ENCODE measurements around the gene DBR1. TPM values are rescaled to one million over a fixed set of nuclear protein-coding genes. Genes with fewer than 3 reads are reported as not detected.

The DBR1 gene
- total and polyA plus RNA-seq, 2 of the 13 experiments (the other 11 are each of a cell fraction or from before 2014, with no cell fraction given) = 6.4 to 16.7 TPM

DNA sequence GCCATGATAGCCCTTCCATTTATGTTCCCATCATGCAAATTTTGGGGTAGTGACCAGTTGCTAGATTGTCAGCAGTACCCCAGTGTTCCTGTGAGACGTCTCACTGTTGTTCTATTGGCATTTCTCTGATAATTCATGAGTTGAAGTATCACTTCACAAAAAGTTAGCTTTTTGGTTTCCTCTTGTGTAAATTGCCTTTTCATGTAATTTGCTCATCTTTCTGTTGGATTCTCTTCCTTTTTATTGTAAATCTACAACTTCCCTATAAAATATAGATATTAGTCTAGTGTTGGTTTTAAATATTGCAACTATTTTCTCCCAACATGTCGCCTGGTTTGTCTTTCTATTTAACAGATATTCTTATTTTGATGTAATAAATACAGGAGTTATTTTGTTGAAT lies 35.0 kb downstream of the DBR1 start (continued):
- TF ChIP-seq, protein P1, sequence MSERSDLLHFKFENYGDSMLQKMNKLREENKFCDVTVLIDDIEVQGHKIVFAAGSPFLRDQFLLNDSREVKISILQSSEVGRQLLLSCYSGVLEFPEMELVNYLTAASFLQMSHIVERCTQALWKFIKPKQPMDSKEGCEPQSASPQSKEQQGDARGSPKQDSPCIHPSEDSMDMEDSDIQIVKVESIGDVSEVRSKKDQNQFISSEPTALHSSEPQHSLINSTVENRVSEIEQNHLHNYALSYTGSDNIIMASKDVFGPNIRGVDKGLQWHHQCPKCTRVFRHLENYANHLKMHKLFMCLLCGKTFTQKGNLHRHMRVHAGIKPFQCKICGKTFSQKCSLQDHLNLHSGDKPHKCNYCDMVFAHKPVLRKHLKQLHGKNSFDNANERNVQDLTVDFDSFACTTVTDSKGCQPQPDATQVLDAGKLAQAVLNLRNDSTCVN (CRISPR knock-in tag; IDR thresholded peaks at IDR 0.05; ENCODE audit: borderline replicate concordance) = no peak
- TF ChIP-seq, protein P2, sequence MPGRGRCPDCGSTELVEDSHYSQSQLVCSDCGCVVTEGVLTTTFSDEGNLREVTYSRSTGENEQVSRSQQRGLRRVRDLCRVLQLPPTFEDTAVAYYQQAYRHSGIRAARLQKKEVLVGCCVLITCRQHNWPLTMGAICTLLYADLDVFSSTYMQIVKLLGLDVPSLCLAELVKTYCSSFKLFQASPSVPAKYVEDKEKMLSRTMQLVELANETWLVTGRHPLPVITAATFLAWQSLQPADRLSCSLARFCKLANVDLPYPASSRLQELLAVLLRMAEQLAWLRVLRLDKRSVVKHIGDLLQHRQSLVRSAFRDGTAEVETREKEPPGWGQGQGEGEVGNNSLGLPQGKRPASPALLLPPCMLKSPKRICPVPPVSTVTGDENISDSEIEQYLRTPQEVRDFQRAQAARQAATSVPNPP (CRISPR knock-in tag; IDR thresholded peaks at IDR 0.05) = no peak
- TF ChIP-seq JDP2 (CRISPR knock-in tag; IDR thresholded peaks at IDR 0.05; ENCODE audit: borderline replicate concordance) = no peak
- TF ChIP-seq, protein P3, sequence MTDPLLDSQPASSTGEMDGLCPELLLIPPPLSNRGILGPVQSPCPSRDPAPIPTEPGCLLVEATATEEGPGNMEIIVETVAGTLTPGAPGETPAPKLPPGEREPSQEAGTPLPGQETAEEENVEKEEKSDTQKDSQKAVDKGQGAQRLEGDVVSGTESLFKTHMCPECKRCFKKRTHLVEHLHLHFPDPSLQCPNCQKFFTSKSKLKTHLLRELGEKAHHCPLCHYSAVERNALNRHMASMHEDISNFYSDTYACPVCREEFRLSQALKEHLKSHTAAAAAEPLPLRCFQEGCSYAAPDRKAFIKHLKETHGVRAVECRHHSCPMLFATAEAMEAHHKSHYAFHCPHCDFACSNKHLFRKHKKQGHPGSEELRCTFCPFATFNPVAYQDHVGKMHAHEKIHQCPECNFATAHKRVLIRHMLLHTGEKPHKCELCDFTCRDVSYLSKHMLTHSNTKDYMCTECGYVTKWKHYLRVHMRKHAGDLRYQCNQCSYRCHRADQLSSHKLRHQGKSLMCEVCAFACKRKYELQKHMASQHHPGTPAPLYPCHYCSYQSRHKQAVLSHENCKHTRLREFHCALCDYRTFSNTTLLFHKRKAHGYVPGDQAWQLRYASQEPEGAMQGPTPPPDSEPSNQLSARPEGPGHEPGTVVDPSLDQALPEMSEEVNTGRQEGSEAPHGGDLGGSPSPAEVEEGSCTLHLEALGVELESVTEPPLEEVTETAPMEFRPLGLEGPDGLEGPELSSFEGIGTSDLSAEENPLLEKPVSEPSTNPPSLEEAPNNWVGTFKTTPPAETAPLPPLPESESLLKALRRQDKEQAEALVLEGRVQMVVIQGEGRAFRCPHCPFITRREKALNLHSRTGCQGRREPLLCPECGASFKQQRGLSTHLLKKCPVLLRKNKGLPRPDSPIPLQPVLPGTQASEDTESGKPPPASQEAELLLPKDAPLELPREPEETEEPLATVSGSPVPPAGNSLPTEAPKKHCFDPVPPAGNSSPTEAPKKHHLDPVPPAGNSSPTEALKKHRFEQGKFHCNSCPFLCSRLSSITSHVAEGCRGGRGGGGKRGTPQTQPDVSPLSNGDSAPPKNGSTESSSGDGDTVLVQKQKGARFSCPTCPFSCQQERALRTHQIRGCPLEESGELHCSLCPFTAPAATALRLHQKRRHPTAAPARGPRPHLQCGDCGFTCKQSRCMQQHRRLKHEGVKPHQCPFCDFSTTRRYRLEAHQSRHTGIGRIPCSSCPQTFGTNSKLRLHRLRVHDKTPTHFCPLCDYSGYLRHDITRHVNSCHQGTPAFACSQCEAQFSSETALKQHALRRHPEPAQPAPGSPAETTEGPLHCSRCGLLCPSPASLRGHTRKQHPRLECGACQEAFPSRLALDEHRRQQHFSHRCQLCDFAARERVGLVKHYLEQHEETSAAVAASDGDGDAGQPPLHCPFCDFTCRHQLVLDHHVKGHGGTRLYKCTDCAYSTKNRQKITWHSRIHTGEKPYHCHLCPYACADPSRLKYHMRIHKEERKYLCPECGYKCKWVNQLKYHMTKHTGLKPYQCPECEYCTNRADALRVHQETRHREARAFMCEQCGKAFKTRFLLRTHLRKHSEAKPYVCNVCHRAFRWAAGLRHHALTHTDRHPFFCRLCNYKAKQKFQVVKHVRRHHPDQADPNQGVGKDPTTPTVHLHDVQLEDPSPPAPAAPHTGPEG (CRISPR knock-in tag; IDR thresholded peaks at IDR 0.05) = no peak
- TF ChIP-seq, protein P4, sequence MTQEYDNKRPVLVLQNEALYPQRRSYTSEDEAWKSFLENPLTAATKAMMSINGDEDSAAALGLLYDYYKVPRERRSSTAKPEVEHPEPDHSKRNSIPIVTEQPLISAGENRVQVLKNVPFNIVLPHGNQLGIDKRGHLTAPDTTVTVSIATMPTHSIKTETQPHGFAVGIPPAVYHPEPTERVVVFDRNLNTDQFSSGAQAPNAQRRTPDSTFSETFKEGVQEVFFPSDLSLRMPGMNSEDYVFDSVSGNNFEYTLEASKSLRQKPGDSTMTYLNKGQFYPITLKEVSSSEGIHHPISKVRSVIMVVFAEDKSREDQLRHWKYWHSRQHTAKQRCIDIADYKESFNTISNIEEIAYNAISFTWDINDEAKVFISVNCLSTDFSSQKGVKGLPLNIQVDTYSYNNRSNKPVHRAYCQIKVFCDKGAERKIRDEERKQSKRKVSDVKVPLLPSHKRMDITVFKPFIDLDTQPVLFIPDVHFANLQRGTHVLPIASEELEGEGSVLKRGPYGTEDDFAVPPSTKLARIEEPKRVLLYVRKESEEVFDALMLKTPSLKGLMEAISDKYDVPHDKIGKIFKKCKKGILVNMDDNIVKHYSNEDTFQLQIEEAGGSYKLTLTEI (CRISPR knock-in tag; conservative IDR thresholded peaks at IDR 0.05) = no peak
- TF ChIP-seq HNRNPH1 (optimal IDR thresholded peaks at IDR 0.05; ENCODE audit: low read depth, low read length) = no peak
- TF ChIP-seq, protein P5, sequence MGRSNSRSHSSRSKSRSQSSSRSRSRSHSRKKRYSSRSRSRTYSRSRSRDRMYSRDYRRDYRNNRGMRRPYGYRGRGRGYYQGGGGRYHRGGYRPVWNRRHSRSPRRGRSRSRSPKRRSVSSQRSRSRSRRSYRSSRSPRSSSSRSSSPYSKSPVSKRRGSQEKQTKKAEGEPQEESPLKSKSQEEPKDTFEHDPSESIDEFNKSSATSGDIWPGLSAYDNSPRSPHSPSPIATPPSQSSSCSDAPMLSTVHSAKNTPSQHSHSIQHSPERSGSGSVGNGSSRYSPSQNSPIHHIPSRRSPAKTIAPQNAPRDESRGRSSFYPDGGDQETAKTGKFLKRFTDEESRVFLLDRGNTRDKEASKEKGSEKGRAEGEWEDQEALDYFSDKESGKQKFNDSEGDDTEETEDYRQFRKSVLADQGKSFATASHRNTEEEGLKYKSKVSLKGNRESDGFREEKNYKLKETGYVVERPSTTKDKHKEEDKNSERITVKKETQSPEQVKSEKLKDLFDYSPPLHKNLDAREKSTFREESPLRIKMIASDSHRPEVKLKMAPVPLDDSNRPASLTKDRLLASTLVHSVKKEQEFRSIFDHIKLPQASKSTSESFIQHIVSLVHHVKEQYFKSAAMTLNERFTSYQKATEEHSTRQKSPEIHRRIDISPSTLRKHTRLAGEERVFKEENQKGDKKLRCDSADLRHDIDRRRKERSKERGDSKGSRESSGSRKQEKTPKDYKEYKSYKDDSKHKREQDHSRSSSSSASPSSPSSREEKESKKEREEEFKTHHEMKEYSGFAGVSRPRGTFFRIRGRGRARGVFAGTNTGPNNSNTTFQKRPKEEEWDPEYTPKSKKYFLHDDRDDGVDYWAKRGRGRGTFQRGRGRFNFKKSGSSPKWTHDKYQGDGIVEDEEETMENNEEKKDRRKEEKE (IDR thresholded peaks at IDR 0.05) = no peak
